ENCODE data around the gene COA6.
"Not testable (repeated sequence)": the region's sequence is repeated elsewhere in the genome, so short reads cannot be mapped to it uniquely, and the experiment has no call there.

Gene COA6

GRCh38 chr1:234369033-234369430 is 4.2 kb upstream of the COA6 start:
- TF ChIP-seq CTCF (IDR thresholded peaks at IDR 0.05; ENCODE audit: control insufficient read depth, insufficient read depth, low read depth, low read length, missing control alignments): no peak
- no peak for DNase-seq (ENCODE audit: low read depth)
- no peak overlapping the region for H3K4me3 ChIP-seq (ENCODE audit: control insufficient read depth, low read depth, low read length)

- no peak for DNase-seq (ENCODE audit: low read depth)
- no peak overlapping the region for H3K4me3 ChIP-seq (ENCODE audit: control insufficient read depth, low read depth, low read length)
- no peak for TF ChIP-seq CTCF (IDR thresholded peaks at IDR 0.05; ENCODE audit: control insufficient read depth, insufficient read depth, low read depth, low read length, missing control alignments)
These were observed 3.5 kb upstream of the COA6 start for GRCh38 chr1:234369784-234370183.

GRCh38 chr1:234371414-234371813 is 1.8 kb upstream of the COA6 start:
- no peak for DNase-seq (ENCODE audit: low read depth)
- TF ChIP-seq CTCF (IDR thresholded peaks at IDR 0.05; ENCODE audit: control insufficient read depth, insufficient read depth, low read depth, low read length, missing control alignments): no peak
- no peak overlapping the region for H3K4me3 ChIP-seq (ENCODE audit: control insufficient read depth, low read depth, low read length)

GRCh38 chr1:234372011-234372757 is 1.1 kb upstream of the COA6 start:
- no peak for DNase-seq (ENCODE audit: low read depth)
- peak overlapping the region; percentile 58 for H3K4me3 ChIP-seq (ENCODE audit: control insufficient read depth, low read depth, low read length)
- TF ChIP-seq CTCF (IDR thresholded peaks at IDR 0.05; ENCODE audit: control insufficient read depth, insufficient read depth, low read depth, low read length, missing control alignments): no peak

- no peak for DNase-seq (ENCODE audit: low read depth)
- peak overlapping the region; percentile 58 for H3K4me3 ChIP-seq (ENCODE audit: control insufficient read depth, low read depth, low read length)
- TF ChIP-seq CTCF (IDR thresholded peaks at IDR 0.05; ENCODE audit: control insufficient read depth, insufficient read depth, low read depth, low read length, missing control alignments): no peak
These were observed 651 bp downstream of the COA6 start for GRCh38 chr1:234373959-234374254.

- no peak overlapping the region for H3K4me3 ChIP-seq (ENCODE audit: control insufficient read depth, low read depth, low read length)
- TF ChIP-seq CTCF (IDR thresholded peaks at IDR 0.05; ENCODE audit: control insufficient read depth, insufficient read depth, low read depth, low read length, missing control alignments): no peak
These were observed 2.4 kb downstream of the COA6 start for GRCh38 chr1:234375672-234376071.

GRCh38 chr1:234379591-234380109 is 6.4 kb downstream of the COA6 start:
- H3K4me3 ChIP-seq (ENCODE audit: control insufficient read depth, low read depth, low read length); DNase-seq (ENCODE audit: low read depth): not testable (repeated sequence)

More at GRCh38 chr1:234375672-234376071, 2.4 kb downstream of the COA6 start:
- no peak for DNase-seq (ENCODE audit: low read depth)
